WTC11 (cell line): ENCODE measurements around the gene C2orf92.

Experiments used
- CREB1 ChIP-seq: sonication (generic); formaldehyde crosslinking; IDR thresholded peaks from 2 replicates; pipeline ENCODE4 v1.8.0; 2023; ENCODE audit warnings: mild to moderate bottlenecking, missing genetic modification reagents
- CTCF ChIP-seq: fragments of 200-600 bp; IDR thresholded peaks from 2 replicates; pipeline ENCODE4 v1.8.0; 2022; ENCODE audit warnings: antibody characterized with exemption
- ESRRA ChIP-seq: sonication (generic); formaldehyde crosslinking; IDR thresholded peaks from 2 replicates; pipeline ENCODE4 v1.8.1; 2022; ENCODE audit warnings: mild to moderate bottlenecking, missing genetic modification reagents, borderline replicate concordance
- JUN ChIP-seq: sonication (generic); formaldehyde crosslinking; IDR thresholded peaks from 2 replicates; pipeline ENCODE4 v1.8.0; 2023; ENCODE audit warnings: mild to moderate bottlenecking, missing genetic modification reagents
- MAX ChIP-seq: sonication (generic); formaldehyde crosslinking; IDR thresholded peaks from 2 replicates; pipeline ENCODE4 v1.8.0; 2022; ENCODE audit warnings: mild to moderate bottlenecking, missing genetic modification reagents
- MYBL2 ChIP-seq: sonication (generic); formaldehyde crosslinking; IDR thresholded peaks from 2 replicates; pipeline ENCODE4 v1.8.1; 2023; ENCODE audit warnings: mild to moderate bottlenecking, moderate library complexity, missing genetic modification reagents
- TCF7 ChIP-seq: sonication (generic); formaldehyde crosslinking; IDR thresholded peaks from 2 replicates; pipeline ENCODE4 v1.8.0; 2022; ENCODE audit warnings: mild to moderate bottlenecking, low read depth, missing genetic modification reagents, moderate library complexity
- USF2 ChIP-seq: sonication (generic); formaldehyde crosslinking; IDR thresholded peaks from 2 replicates; pipeline ENCODE4 v1.8.1; 2023; ENCODE audit warnings: mild to moderate bottlenecking, missing genetic modification reagents, moderate library complexity
- ZNF423 ChIP-seq: fragments of 250-450 bp; sonication (Bioruptor Pico); IDR thresholded peaks from 2 replicates; pipeline ENCODE4 v2.1.2; 2022; ENCODE audit warnings: mild to moderate bottlenecking, moderate library complexity
- ZNF512 ChIP-seq: sonication (generic); formaldehyde crosslinking; IDR thresholded peaks from 2 replicates; pipeline ENCODE4 v1.8.1; 2022; ENCODE audit warnings: missing genetic modification reagents, borderline replicate concordance

GRCh38 chr2:97727296-97727695, 57.8 kb downstream of the C2orf92 start:
- TF ChIP-seq CTCF (no peak), MAX (no peak), ZNF423 (CRISPR knock-in tag) (no peak), USF2 (CRISPR knock-in tag) (no peak), ESRRA (no peak), JUN (CRISPR knock-in tag) (no peak), MYBL2 (CRISPR knock-in tag) (no peak), TCF7 (no peak), ZNF512 (no peak), CREB1 (CRISPR knock-in tag) (no peak)
